WI38 (cell line): Measurements from ENCODE around the gene TPPP2.
"Not testable (repeated sequence)": the region's sequence is repeated elsewhere in the genome, so short reads cannot be mapped to it uniquely, and the experiment has no call there.

Experiments used
- H3K4me3 ChIP-seq: 2 replicates; pipeline ENCODE4 v1.5.1; 2011; ENCODE audit warnings: low read depth, mild to moderate bottlenecking, control low read depth, low read length
- TF ChIP-seq, protein P1 (sequence below): IDR thresholded peaks from 2 replicates; pipeline ENCODE4 v1.5.1; 2012; ENCODE audit warnings: low read depth, mild to moderate bottlenecking, control low read depth, low read length

TPPP2 gene

GRCh38 chr14:21029917-21030316 lies at the start of gene TPPP2:
Gene TPPP2, plus strand, starts transcription at chr14:21030217. Its CDS starts 365 bp downstream, at chr14:21030582.
- H3K4me3 ChIP-seq, result no peak within 1 kb of the TSS

DNA sequence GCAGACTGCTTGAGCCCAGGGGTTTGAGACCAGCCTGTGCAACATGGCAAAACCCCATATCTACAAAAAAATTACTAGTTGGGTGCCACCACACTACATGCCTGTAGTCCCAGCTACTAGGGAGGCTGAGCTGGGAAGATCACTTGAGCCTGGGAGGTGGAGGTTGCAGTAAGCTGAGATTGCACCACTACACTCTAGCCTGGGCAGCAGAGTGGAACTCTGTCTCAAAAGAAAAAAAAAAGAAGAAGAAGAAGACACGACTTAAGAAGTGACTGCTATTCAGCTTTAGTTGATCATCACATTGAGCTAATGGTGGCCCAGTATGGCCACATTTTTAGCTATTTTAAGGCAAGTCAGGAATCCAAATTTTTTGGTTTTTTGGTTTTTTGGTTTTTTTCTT lies 49.1 kb upstream of the TPPP2 start:
- TF ChIP-seq, protein P1, sequence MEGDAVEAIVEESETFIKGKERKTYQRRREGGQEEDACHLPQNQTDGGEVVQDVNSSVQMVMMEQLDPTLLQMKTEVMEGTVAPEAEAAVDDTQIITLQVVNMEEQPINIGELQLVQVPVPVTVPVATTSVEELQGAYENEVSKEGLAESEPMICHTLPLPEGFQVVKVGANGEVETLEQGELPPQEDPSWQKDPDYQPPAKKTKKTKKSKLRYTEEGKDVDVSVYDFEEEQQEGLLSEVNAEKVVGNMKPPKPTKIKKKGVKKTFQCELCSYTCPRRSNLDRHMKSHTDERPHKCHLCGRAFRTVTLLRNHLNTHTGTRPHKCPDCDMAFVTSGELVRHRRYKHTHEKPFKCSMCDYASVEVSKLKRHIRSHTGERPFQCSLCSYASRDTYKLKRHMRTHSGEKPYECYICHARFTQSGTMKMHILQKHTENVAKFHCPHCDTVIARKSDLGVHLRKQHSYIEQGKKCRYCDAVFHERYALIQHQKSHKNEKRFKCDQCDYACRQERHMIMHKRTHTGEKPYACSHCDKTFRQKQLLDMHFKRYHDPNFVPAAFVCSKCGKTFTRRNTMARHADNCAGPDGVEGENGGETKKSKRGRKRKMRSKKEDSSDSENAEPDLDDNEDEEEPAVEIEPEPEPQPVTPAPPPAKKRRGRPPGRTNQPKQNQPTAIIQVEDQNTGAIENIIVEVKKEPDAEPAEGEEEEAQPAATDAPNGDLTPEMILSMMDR, result no peak
- no peak overlapping the region for H3K4me3 ChIP-seq

More at GRCh38 chr14:21029917-21030316, at the start of gene TPPP2:
- TF ChIP-seq, protein P1, result no peak

GRCh38 chr14:20982646-20983369 lies 47.2 kb upstream of the TPPP2 start:
- no peak overlapping the region for H3K4me3 ChIP-seq
- TF ChIP-seq, protein P1, result no peak

GRCh38 chr14:20985650-20986049 lies 44.4 kb upstream of the TPPP2 start:
- H3K4me3 ChIP-seq, result not testable (repeated sequence)

DNA sequence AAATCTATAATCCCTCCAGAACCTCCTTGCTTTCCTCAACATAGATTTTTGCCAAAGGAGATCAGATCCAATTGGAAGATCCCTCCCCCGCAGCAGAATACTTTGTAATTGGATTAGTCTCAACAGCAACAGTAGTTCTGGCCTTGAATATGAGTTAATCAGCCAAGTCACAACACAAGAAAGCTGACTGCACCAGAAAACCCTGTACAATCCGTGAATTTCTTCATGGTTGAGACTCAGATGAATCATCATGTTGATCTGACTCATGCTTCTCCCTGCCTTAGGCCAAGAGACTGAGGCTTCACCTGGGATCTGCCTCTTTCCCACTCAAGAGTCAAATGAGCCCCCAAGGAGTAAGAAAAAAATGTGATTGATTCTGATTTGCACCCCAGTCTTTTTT lies 43.2 kb upstream of the TPPP2 start:
- TF ChIP-seq, protein P1, result no peak

DNA sequence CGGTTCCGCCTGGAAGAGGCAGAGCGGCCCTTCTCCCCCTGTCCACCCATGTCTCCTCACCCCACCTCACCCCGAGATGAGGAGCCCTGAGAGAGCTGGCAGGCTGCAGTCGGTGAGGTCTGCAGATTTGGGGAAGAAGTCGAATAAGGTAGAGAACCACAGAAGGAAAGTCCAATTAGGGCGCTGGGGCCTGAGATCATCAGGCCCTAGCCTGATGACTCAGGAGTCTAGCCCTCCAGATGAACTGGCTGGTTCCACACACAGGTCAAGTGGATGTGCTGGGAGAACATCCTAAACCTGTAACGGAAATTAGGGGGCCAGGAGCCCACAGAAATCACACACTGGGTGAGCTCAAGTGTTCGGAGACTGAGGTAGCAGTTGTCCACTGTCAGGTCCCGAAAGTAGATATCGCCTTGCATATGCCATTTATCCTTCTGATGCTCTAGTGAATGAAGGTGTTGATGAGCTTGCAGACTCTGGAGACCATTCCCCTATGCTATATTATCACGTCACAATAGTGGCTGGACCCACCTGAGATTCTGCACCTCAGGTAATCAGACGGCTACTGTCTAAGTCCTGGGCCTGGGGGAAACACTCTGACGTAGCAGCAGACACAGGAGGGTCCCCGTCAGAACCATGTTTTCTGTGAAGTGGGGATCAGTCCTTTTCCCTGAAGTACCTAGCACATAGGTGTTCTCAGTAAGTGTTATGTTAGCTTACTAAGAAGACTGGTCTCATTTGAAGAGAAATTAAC lies 41.1 kb upstream of the TPPP2 start:
- TF ChIP-seq, protein P1, result no peak
- H3K4me3 ChIP-seq, result peak overlapping the region; percentile 78; the same call in 1 of the 2 replicates

More for the DNA sequence above, 43.2 kb upstream of the TPPP2 start:
- no peak overlapping the region for H3K4me3 ChIP-seq

DNA sequence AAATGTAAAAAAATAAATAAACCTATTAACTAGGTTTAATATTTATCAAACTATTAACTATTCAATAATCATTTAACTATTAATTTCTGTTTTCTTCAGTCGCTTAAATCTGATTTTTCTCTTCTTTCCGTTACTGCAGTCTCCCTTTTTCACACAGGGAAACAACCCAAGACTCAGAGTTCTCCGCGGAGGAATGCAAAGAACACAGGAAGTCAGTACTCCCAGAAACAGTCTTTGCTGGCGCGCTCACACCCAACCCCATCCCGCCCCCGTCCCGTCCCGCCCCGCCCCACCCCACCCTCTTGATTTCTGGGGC lies 40.6 kb upstream of the TPPP2 start:
- peak overlapping the region; percentile 78 for H3K4me3 ChIP-seq
- TF ChIP-seq, protein P1, result no peak
